ENCODE measurements around the gene VAMP8.
A peak's percentile ranks its signal among the peaks of the same experiment; 100 is the strongest.
"Not testable (repeated sequence)": the region's sequence is repeated elsewhere in the genome, so short reads cannot be mapped to it uniquely, and the experiment has no call there.

Gene VAMP8

GRCh38 chr2:85598594-85599340, 21.4 kb downstream of the VAMP8 start:
- DNase-seq (ENCODE audit: low read depth in 2 of 2): no peak

GRCh38 chr2:85599468-85600234, 22.3 kb downstream of the VAMP8 start:
- no peak for DNase-seq (ENCODE audit: low read depth in 2 of 2)

GRCh38 chr2:85600235-85600575, 22.8 kb downstream of the VAMP8 start:
- DNase-seq (ENCODE audit: low read depth in 2 of 2): no peak

GRCh38 chr2:85600951-85601770, 23.8 kb downstream of the VAMP8 start:
- no peak for DNase-seq (ENCODE audit: low read depth in 2 of 2)

- DNase-seq (ENCODE audit: low read depth in 2 of 2): no peak
These were observed 24.5 kb downstream of the VAMP8 start for GRCh38 chr2:85601771-85602475.

- peak; percentile 70 to 74 for DNase-seq (ENCODE audit: low read depth in 2 of 2)
These were observed 25.3 kb downstream of the VAMP8 start, which contains the start of gene TMEM150A for GRCh38 chr2:85602476-85603234. TSS of gene TMEM150A (minus strand) at chr2:85602698. CDS start at chr2:85601948, 750 bp downstream.

GRCh38 chr2:85604133-85604444, 26.7 kb downstream of the VAMP8 start:
- not testable (repeated sequence) for DNase-seq (ENCODE audit: low read depth in 2 of 2)

- DNase-seq (ENCODE audit: low read depth in 2 of 2): no peak
These were observed 27.4 kb downstream of the VAMP8 start for GRCh38 chr2:85604568-85605339.

GRCh38 chr2:85605406-85606115, 28.2 kb downstream of the VAMP8 start:
- DNase-seq (ENCODE audit: low read depth in 2 of 2): no peak

- DNase-seq (ENCODE audit: low read depth in 2 of 2): no peak
These were observed 28.7 kb downstream of the VAMP8 start for GRCh38 chr2:85606116-85606455.

- DNase-seq (ENCODE audit: low read depth in 2 of 2): no peak
These were observed 30.2 kb downstream of the VAMP8 start for GRCh38 chr2:85607268-85608215.

GRCh38 chr2:85611217-85611704, 33.9 kb downstream of the VAMP8 start:
- DNase-seq (ENCODE audit: low read depth in 2 of 2): no peak

GRCh38 chr2:85611705-85612587, 34.6 kb downstream of the VAMP8 start, which contains the start of gene C2orf68:
TSS of gene C2orf68 (minus strand) at chr2:85612066. CDS start at chr2:85611984, 82 bp downstream.
- DNase-seq (ENCODE audit: low read depth in 2 of 2): peak; percentile 64 to 69

GRCh38 chr2:85613717-85614515, 36.5 kb downstream of the VAMP8 start:
- no peak for DNase-seq (ENCODE audit: low read depth in 2 of 2)

GRCh38 chr2:85614757-85615156, 37.4 kb downstream of the VAMP8 start:
- not testable (repeated sequence) for DNase-seq (ENCODE audit: low read depth in 2 of 2)

- no peak for DNase-seq (ENCODE audit: low read depth in 2 of 2)
These were observed 38.0 kb downstream of the VAMP8 start for GRCh38 chr2:85615413-85615728.

- DNase-seq (ENCODE audit: low read depth in 2 of 2): not testable (repeated sequence)
These were observed 40.3 kb downstream of the VAMP8 start for GRCh38 chr2:85617723-85618122.
